ENCODE data around the gene GHITM.

GRCh38 chr10:84156768-84157167 lies 17.5 kb downstream of the GHITM start:
- TF ChIP-seq POLR2A (IDR thresholded peaks at IDR 0.05; ENCODE audit: low read depth, low read length) (0 out of 2 replicates have a peak, but pooled peaks have one; percentile 22), POLR2AphosphoS5 (IDR thresholded peaks at IDR 0.05; ENCODE audit: low read depth, low read length) (peak; percentile 57), TAF1 (IDR thresholded peaks at IDR 0.05; ENCODE audit: low read depth, low read length) (no peak), SPI1 (IDR thresholded peaks at IDR 0.05; ENCODE audit: low read depth, low read length) (no peak), PAX5 (IDR thresholded peaks at IDR 0.05; ENCODE audit: insufficient read depth, low read length, severe bottlenecking) (no peak), POU2F2 (IDR thresholded peaks at IDR 0.05; ENCODE audit: low read depth, low read length) (no peak)

Measured in GM12891 (cell line).